ENCODE results near the gene UBE2L3. TPM values are rescaled to one million over a fixed set of nuclear protein-coding genes. Genes with fewer than 3 reads are reported as not detected.
"Not testable (repeated sequence)": the region's sequence is repeated elsewhere in the genome, so short reads cannot be mapped to it uniquely, and the experiment has no call there.

UBE2L3 gene
- total RNA-seq, 5 donors from 2014 or later (not counting 1 experiment from before 2014, with no cell fraction given), result 28.4 to 38.7 (median 34.3) TPM

GRCh38 chr22:21596356-21597135 is 29.0 kb downstream of the UBE2L3 start:
- POLR2A ChIA-PET, result interaction anchor here in 1 of 2 donors (0.8 kb wide), 1 partner anchor 11 kb away, joined by 7 read pairs; no protein-coding TSS in a partner anchor
- not testable (repeated sequence) for H3K9me3 ChIP-seq
- H3K36me3 Mint-ChIP-seq, result peaks cover 40% of the 10 kb centered on the region

DNA sequence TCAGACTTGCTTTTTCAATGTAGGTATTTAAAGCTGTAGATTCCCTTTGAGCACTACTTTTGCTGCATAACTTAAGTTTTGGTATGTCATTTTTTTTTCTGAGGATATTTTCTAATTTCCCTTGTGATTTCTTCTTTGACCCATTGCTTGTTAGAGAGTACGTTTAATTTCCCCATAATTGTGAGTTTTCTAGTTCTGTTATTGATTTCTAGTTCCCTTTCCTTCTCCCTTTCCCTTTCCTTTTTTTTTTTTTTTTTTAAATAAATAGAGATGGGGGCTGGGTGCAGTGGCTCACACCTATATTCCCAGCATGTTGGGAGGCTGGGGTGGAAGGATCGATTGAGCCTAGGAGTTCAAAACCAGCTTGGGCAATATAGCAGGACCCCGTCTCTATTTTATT is 30.8 kb downstream of the UBE2L3 start:
- H3K27ac ChIP-seq (ENCODE audit: low read length), result no peak overlapping the region
- Mint-ChIP-seq H3K4me1 (peaks cover 52 to 57% (median 54%) of the 10 kb centered on the region in 3 donors), H3K36me3 (peaks cover 35% of the 10 kb centered on the region), H3K4me3 (no peak overlapping the region), H3K9me3 (no peaks in the 10 kb centered on the region), H3K27me3 (no peaks in the 10 kb centered on the region), H3K27ac (no peak overlapping the region)
- ChIA-PET POLR2A (no interaction called here), CTCF (interaction anchor here in 1 of 2 donors (0.7 kb wide), 1 partner anchor 12 kb away, joined by 6 read pairs; no protein-coding TSS in a partner anchor)
- no CpG with 5 or more reads among the region's 3 CpGs for WGBS (ENCODE audit: insufficient coverage)
- ATAC-seq (replicated peaks in 1 of 4), result no peak
- no peaks in the 10 kb centered on the region for H3K27me3 ChIP-seq (replicated peaks in 1 of 2; ENCODE audit: control insufficient read depth in 2 of 2, extremely low read depth in 1 of 2, insufficient read depth in 2 of 2, low read length in 1 of 2)
- no peak overlapping the region for H3K4me3 ChIP-seq (ENCODE audit: control insufficient read depth in 1 of 2, extremely low read depth in 1 of 2, low read length in 1 of 2)
- DNase-seq, result no peak
- peaks cover 3 to 42% of the 10 kb centered on the region in 2 donors for H3K36me3 ChIP-seq (ENCODE audit: control insufficient read depth in 2 of 2, extremely low read depth in 1 of 2, insufficient read depth in 1 of 2, low read length in 1 of 2)
- H3K4me1 ChIP-seq (ENCODE audit: control insufficient read depth in 1 of 2, extremely low read depth in 1 of 2, insufficient read depth in 2 of 2, low read length in 2 of 2), result peaks cover 0 to 21% of the 10 kb centered on the region in 2 experiments
- no peaks in the 10 kb centered on the region for H3K9me3 ChIP-seq

More at GRCh38 chr22:21596356-21597135, 29.0 kb downstream of the UBE2L3 start:
- not testable (repeated sequence) for H3K27me3 ChIP-seq (replicated peaks in 1 of 2; ENCODE audit: control insufficient read depth in 2 of 2, extremely low read depth in 1 of 2, insufficient read depth in 2 of 2, low read length in 1 of 2); H3K27ac ChIP-seq (ENCODE audit: low read length); H3K4me3 Mint-ChIP-seq; DNase-seq; ATAC-seq (replicated peaks in 1 of 4); H3K4me3 ChIP-seq (ENCODE audit: control insufficient read depth in 1 of 2, extremely low read depth in 1 of 2, low read length in 1 of 2); H3K9me3 Mint-ChIP-seq; H3K27me3 Mint-ChIP-seq; H3K27ac Mint-ChIP-seq
- peaks cover 0 to 23% of the 10 kb centered on the region in 2 experiments for H3K4me1 ChIP-seq (ENCODE audit: control insufficient read depth in 1 of 2, extremely low read depth in 1 of 2, insufficient read depth in 2 of 2, low read length in 2 of 2)
- peaks cover 54 to 63% (median 57%) of the 10 kb centered on the region in 3 donors for H3K4me1 Mint-ChIP-seq
- CTCF ChIA-PET, result interaction anchor here in 1 of 2 donors (1.1 kb wide), 1 partner anchor 7 kb away, joined by 3 read pairs; no protein-coding TSS in a partner anchor
- peaks cover 3 to 44% of the 10 kb centered on the region in 2 donors for H3K36me3 ChIP-seq (ENCODE audit: control insufficient read depth in 2 of 2, extremely low read depth in 1 of 2, insufficient read depth in 1 of 2, low read length in 1 of 2)
- WGBS (ENCODE audit: insufficient coverage), result 100% methylated on average over 6 of the region's 13 CpGs

- ATAC-seq (replicated peaks in 1 of 4), result no peak
- H3K9me3 ChIP-seq, result no peaks in the 10 kb centered on the region
- H3K27me3 ChIP-seq (replicated peaks in 1 of 2; ENCODE audit: control insufficient read depth in 2 of 2, extremely low read depth in 1 of 2, insufficient read depth in 2 of 2, low read length in 1 of 2), result no peaks in the 10 kb centered on the region
- no peak for DNase-seq
- ChIA-PET CTCF (interaction anchor here in 1 of 2 donors (0.7 kb wide), 1 partner anchor 679 kb away, joined by 3 read pairs; no protein-coding TSS in a partner anchor), POLR2A (no interaction called here)
- H3K36me3 Mint-ChIP-seq, result peaks cover 25% of the 10 kb centered on the region
- no peaks in the 10 kb centered on the region for H3K9me3 Mint-ChIP-seq
- H3K27ac ChIP-seq (ENCODE audit: low read length), result no peak overlapping the region
- peak overlapping the region in 1 of 2 donors; percentile 27 for H3K27ac Mint-ChIP-seq
- peaks cover 3 to 33% of the 10 kb centered on the region in 2 donors for H3K36me3 ChIP-seq (ENCODE audit: control insufficient read depth in 2 of 2, extremely low read depth in 1 of 2, insufficient read depth in 1 of 2, low read length in 1 of 2)
- peaks cover 0 to 17% of the 10 kb centered on the region in 2 experiments for H3K4me1 ChIP-seq (ENCODE audit: control insufficient read depth in 1 of 2, extremely low read depth in 1 of 2, insufficient read depth in 2 of 2, low read length in 2 of 2)
- no peak overlapping the region for H3K4me3 ChIP-seq (ENCODE audit: control insufficient read depth in 1 of 2, extremely low read depth in 1 of 2, low read length in 1 of 2)
- 98% methylated on average over 5 of the region's 6 CpGs for WGBS (ENCODE audit: insufficient coverage)
- H3K4me3 Mint-ChIP-seq, result no peak overlapping the region
- H3K27me3 Mint-ChIP-seq, result no peaks in the 10 kb centered on the region
- H3K4me1 Mint-ChIP-seq, result peaks cover 46 to 52% (median 47%) of the 10 kb centered on the region in 3 donors
These were observed 31.8 kb downstream of the UBE2L3 start for GRCh38 chr22:21599053-21599893.

DNA sequence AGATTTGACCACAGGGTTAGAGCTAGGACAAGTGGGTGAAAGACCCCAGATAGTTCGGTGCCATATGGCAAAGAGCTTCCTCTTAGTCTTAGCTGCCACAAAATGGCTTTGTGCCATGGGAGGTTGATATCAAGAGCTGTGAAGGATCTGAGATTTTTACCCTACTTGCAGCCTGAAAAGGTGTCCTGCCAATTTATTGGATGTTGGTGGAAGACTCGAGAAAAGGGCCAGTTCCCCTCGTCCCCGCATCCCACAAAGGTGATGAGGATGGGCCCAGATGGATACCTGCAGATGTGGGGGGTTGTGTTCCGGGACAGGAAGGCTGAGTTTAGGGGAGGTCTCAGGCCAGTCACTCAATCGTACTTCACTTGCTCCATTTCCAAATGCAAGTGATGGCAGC is 35.1 kb downstream of the UBE2L3 start:
- Mint-ChIP-seq H3K27ac (peak overlapping the region in 1 of 2 donors; percentile 61), H3K27me3 (no peaks in the 10 kb centered on the region), H3K4me3 (no peak overlapping the region), H3K4me1 (peaks cover 44 to 52% (median 46%) of the 10 kb centered on the region in 3 donors), H3K36me3 (peaks cover 6% of the 10 kb centered on the region), H3K9me3 (no peaks in the 10 kb centered on the region)
- 96% methylated on average over 4 of the region's 6 CpGs for WGBS (ENCODE audit: insufficient coverage)
- Histone ChIP-seq H3K9me3 (no peaks in the 10 kb centered on the region), H3K36me3 (ENCODE audit: control insufficient read depth in 2 of 2, extremely low read depth in 1 of 2, insufficient read depth in 1 of 2, low read length in 1 of 2) (peaks cover 0 to 13% of the 10 kb centered on the region in 2 donors), H3K27ac (ENCODE audit: low read length) (no peak overlapping the region), H3K27me3 (replicated peaks in 1 of 2; ENCODE audit: control insufficient read depth in 2 of 2, extremely low read depth in 1 of 2, insufficient read depth in 2 of 2, low read length in 1 of 2) (no peaks in the 10 kb centered on the region), H3K4me3 (ENCODE audit: control insufficient read depth in 1 of 2, extremely low read depth in 1 of 2, low read length in 1 of 2) (no peak overlapping the region), H3K4me1 (ENCODE audit: control insufficient read depth in 1 of 2, extremely low read depth in 1 of 2, insufficient read depth in 2 of 2, low read length in 2 of 2) (peaks cover 0 to 21% of the 10 kb centered on the region in 2 experiments)
- ChIA-PET POLR2A (interaction anchor here in 1 of 2 donors (0.6 kb wide), 1 partner anchor 27 kb away, joined by 6 read pairs; no protein-coding TSS in a partner anchor), CTCF (no interaction called here)
- DNase-seq (no peak), ATAC-seq (replicated peaks in 1 of 4) (no peak)

GRCh38 chr22:21603973-21604372 is 36.5 kb downstream of the UBE2L3 start:
- H3K4me3 ChIP-seq (ENCODE audit: control insufficient read depth in 1 of 2, extremely low read depth in 1 of 2, low read length in 1 of 2), result no peak overlapping the region
- ChIA-PET POLR2A (no interaction called here), CTCF (interaction anchor here (0.7 to 1.2 kb wide), 2 partner anchors 8 to 23 kb away, joined by 3 to 9 read pairs; no protein-coding TSS in a partner anchor)
- H3K36me3 ChIP-seq (ENCODE audit: control insufficient read depth in 2 of 2, extremely low read depth in 1 of 2, insufficient read depth in 1 of 2, low read length in 1 of 2), result peaks cover 0 to 11% of the 10 kb centered on the region in 2 donors
- H3K9me3 Mint-ChIP-seq, result no peaks in the 10 kb centered on the region
- no peak overlapping the region for H3K27ac ChIP-seq (ENCODE audit: low read length)
- no peak for DNase-seq
- 97% methylated on average over 6 of the region's 9 CpGs for WGBS (ENCODE audit: insufficient coverage)
- peaks cover 33 to 49% (median 43%) of the 10 kb centered on the region in 3 donors for H3K4me1 Mint-ChIP-seq
- peaks cover 8% of the 10 kb centered on the region for H3K36me3 Mint-ChIP-seq
- H3K9me3 ChIP-seq, result no peaks in the 10 kb centered on the region
- ATAC-seq (replicated peaks in 1 of 4), result no peak
- no peak overlapping the region for H3K27ac Mint-ChIP-seq
- H3K27me3 Mint-ChIP-seq, result no peaks in the 10 kb centered on the region
- no peak overlapping the region for H3K4me3 Mint-ChIP-seq
- H3K27me3 ChIP-seq (replicated peaks in 1 of 2; ENCODE audit: control insufficient read depth in 2 of 2, extremely low read depth in 1 of 2, insufficient read depth in 2 of 2, low read length in 1 of 2), result no peaks in the 10 kb centered on the region
- peaks cover 0 to 17% of the 10 kb centered on the region in 2 experiments for H3K4me1 ChIP-seq (ENCODE audit: control insufficient read depth in 1 of 2, extremely low read depth in 1 of 2, insufficient read depth in 2 of 2, low read length in 2 of 2)
